Liver (tissue), 9 donors: Measurements from ENCODE around the gene RPUSD2. TPM values are rescaled to one million over a fixed set of nuclear protein-coding genes. Genes with fewer than 3 reads are reported as not detected.

ENCODE experiments used
- DNase-seq: peaks from one replicate; pipeline ENCODE4 v3.0.0-alpha.2; 2017; ENCODE audit warnings: low spot score
- H3K27ac ChIP-seq, 2 donors: one replicate each; pipeline ENCODE4 v1.7.0; 2013; ENCODE audit warnings: inconsistent platforms in 2 of 2, low read length in 2 of 2, control low read depth in 1 of 2, low read depth in 1 of 2, mild to moderate bottlenecking in 1 of 2
- H3K27me3 ChIP-seq, 4 donors: one replicate each; pipeline versions ENCODE4 v1.6.1 to v1.7.0; 2013; ENCODE audit warnings: low read length in 3 of 4, inconsistent platforms in 1 of 4, mild to moderate bottlenecking in 1 of 4, moderate library complexity in 1 of 4; ENCODE audit not compliant: control insufficient read depth in 4 of 4, insufficient read depth in 4 of 4
- H3K36me3 ChIP-seq, 4 donors: one replicate each; pipeline versions ENCODE4 v1.6.1 to v1.7.0; 2013; ENCODE audit warnings: low read length in 3 of 4, mild to moderate bottlenecking in 3 of 4, low read depth in 1 of 4, moderate library complexity in 1 of 4; ENCODE audit not compliant: control insufficient read depth in 4 of 4, insufficient read depth in 3 of 4
- H3K4me1 ChIP-seq, 4 donors: one replicate each; pipeline versions ENCODE4 v1.6.1 to v1.7.0; 2013; ENCODE audit warnings: low read length in 3 of 4, mild to moderate bottlenecking in 3 of 4, moderate library complexity in 1 of 4; ENCODE audit not compliant: control insufficient read depth in 4 of 4, insufficient read depth in 4 of 4
- H3K4me3 ChIP-seq, 3 donors: one replicate each; pipeline versions ENCODE4 v1.6.1 to v1.7.0; 2013; ENCODE audit warnings: low read length in 3 of 3, control low read depth in 1 of 3, low read depth in 1 of 3, mild to moderate bottlenecking in 1 of 3
- H3K9ac ChIP-seq, 2 donors: one replicate each; pipeline ENCODE4 v1.7.0; 2013; ENCODE audit warnings: low read length in 2 of 2, mild to moderate bottlenecking in 2 of 2, moderate library complexity in 2 of 2, control low read depth in 1 of 2, low read depth in 1 of 2
- H3K9me3 ChIP-seq, 4 donors: one replicate each; pipeline versions ENCODE4 v1.6.1 to v1.7.0; 2013; ENCODE audit warnings: low read length in 3 of 4; ENCODE audit not compliant: control insufficient read depth in 4 of 4
- ATF3 ChIP-seq: IDR thresholded peaks from 2 replicates; pipeline ENCODE4 v1.6.1; 2016; ENCODE audit warnings: antibody characterized with exemption
- CTCF ChIP-seq: fragments of 150-350 bp; IDR thresholded peaks from 2 replicates; pipeline ENCODE4 v1.5.1; 2017; ENCODE audit warnings: improper control_type of control experiment, low read depth, low read length; ENCODE audit not compliant: missing input control
- EGR1 ChIP-seq, 2 donors: IDR thresholded peaks; 2 replicates each; pipeline ENCODE4 v1.6.1; 2016 to 2018; ENCODE audit warnings: antibody characterized with exemption in 2 of 2, low read depth in 2 of 2
- FOXA1 ChIP-seq: IDR thresholded peaks from 2 replicates; pipeline ENCODE4 v1.6.1; 2016; ENCODE audit warnings: antibody characterized with exemption
- FOXA2 ChIP-seq: IDR thresholded peaks from 2 replicates; pipeline ENCODE4 v1.6.1; 2016; ENCODE audit warnings: antibody characterized with exemption
- GABPA ChIP-seq, 2 donors: IDR thresholded peaks in 1 of 2; conservative IDR thresholded peaks in 1 of 2; 2 replicates each; pipeline ENCODE4 v1.6.1; 2016; ENCODE audit warnings: antibody characterized with exemption in 2 of 2, mild to moderate bottlenecking in 1 of 2, moderate library complexity in 1 of 2
- HNF4A ChIP-seq, 2 donors: conservative IDR thresholded peaks; 2 replicates each; pipeline ENCODE4 v1.6.1; 2016; ENCODE audit warnings: antibody characterized with exemption in 2 of 2, mild to moderate bottlenecking in 2 of 2
- HNF4G ChIP-seq: IDR thresholded peaks from 2 replicates; pipeline ENCODE4 v1.6.1; 2016; ENCODE audit warnings: antibody characterized with exemption
- JUND ChIP-seq, 2 donors: IDR thresholded peaks; 2 replicates each; pipeline ENCODE4 v1.6.1; 2016; ENCODE audit warnings: antibody characterized with exemption in 2 of 2
- MAX ChIP-seq: IDR thresholded peaks from 2 replicates; pipeline ENCODE4 v1.6.1; 2016; ENCODE audit warnings: antibody characterized with exemption
- NR2F2 ChIP-seq: IDR thresholded peaks from 2 replicates; pipeline ENCODE4 v1.6.1; 2016; ENCODE audit warnings: antibody characterized with exemption
- RAD21 ChIP-seq, 2 donors: IDR thresholded peaks; 2 replicates each; pipeline ENCODE4 v1.6.1; 2016; ENCODE audit warnings: antibody characterized with exemption in 2 of 2, mild to moderate bottlenecking in 2 of 2
- REST ChIP-seq: IDR thresholded peaks from 2 replicates; pipeline ENCODE4 v1.6.1; 2016; ENCODE audit warnings: antibody characterized with exemption, mild to moderate bottlenecking
- RXRA ChIP-seq, 2 donors: IDR thresholded peaks; 2 replicates each; pipeline ENCODE4 v1.6.1; 2017 to 2018; ENCODE audit warnings: antibody characterized with exemption in 2 of 2, mild to moderate bottlenecking in 1 of 2
- SP1 ChIP-seq: IDR thresholded peaks from 2 replicates; pipeline ENCODE4 v1.6.1; 2018; ENCODE audit warnings: antibody characterized with exemption, mild to moderate bottlenecking
- TAF1 ChIP-seq: conservative IDR thresholded peaks from 2 replicates; pipeline ENCODE4 v1.6.1; 2016; ENCODE audit warnings: antibody characterized with exemption, mild to moderate bottlenecking
- YY1 ChIP-seq: IDR thresholded peaks from 2 replicates; pipeline ENCODE4 v1.6.1; 2016; ENCODE audit warnings: antibody characterized with exemption, mild to moderate bottlenecking
- ZBTB33 ChIP-seq: IDR thresholded peaks from 2 replicates; pipeline ENCODE4 v1.6.1; 2016; ENCODE audit warnings: antibody characterized with exemption
- WGBS: extraction: QIAGEN DNeasy Blood & Tissue Kit; methylation state at CpG from one replicate; pipeline ENCODE4 v1.1.7; 2013; 5-methylcytosine and 5-hydroxymethylcytosine counted together
- polyA plus RNA-seq, 2 donors: library from polyadenylated mRNA; stranded (reverse) in 1 of 2; unstranded in 1 of 2; fragments of 200-250 nt in 1 of 2; fragments of >200 nt in 1 of 2; fragmentation: Nextera tagmentation in 1 of 2; extraction: Ambion mirVana in 1 of 2; gene quantifications; one replicate each; pipeline versions ENCODE4 v1.2.1 to v1.2.3, GENCODE V29; 2013 to 2015
- total RNA-seq, 2 donors: library from RNA; depleted of rRNA; stranded (reverse); fragments of >200 nt; gene quantifications; one replicate each; pipeline ENCODE4 v1.2.3, GENCODE V29; 2014
- donor health status: healthy.
- donor health status: healthy.
- donor health status: healthy.
- donor health status: healthy.
- donor health status: healthy.

Gene RPUSD2
- total and polyA plus RNA-seq, 4 donors: 5.3 to 7.6 (median 6.6) TPM

GRCh38 chr15:40554161-40554525 lies 15.0 kb upstream of the RPUSD2 start:
- peaks cover 6 to 29% (median 16%) of the 10 kb centered on the region in 4 donors for H3K36me3 ChIP-seq
- H3K4me1 ChIP-seq: peaks cover 0 to 13% (median 10%) of the 10 kb centered on the region in 4 donors
- TF ChIP-seq RXRA (IDR thresholded peaks at IDR 0.05) (no peak), GABPA (IDR thresholded peaks at IDR 0.05 in 1 of 2, conservative IDR thresholded peaks at IDR 0.05 in 1 of 2) (no peak), ZBTB33 (no peak), EGR1 (IDR thresholded peaks at IDR 0.05; ENCODE audit: low read depth in 2 of 2) (no peak), ATF3 (no peak), HNF4G (no peak), TAF1 (no peak), YY1 (no peak), FOXA1 (no peak), NR2F2 (no peak), CTCF (no peak), FOXA2 (no peak), MAX (no peak), HNF4A (conservative IDR thresholded peaks at IDR 0.05) (no peak), JUND (IDR thresholded peaks at IDR 0.05) (no peak), RAD21 (IDR thresholded peaks at IDR 0.05) (no peak), REST (no peak)
- 89% methylated on average over 4 of the region's 4 CpGs for WGBS
- no peak overlapping the region for H3K4me3 ChIP-seq
- H3K27me3 ChIP-seq: no peaks in the 10 kb centered on the region
- no peaks in the 10 kb centered on the region for H3K9me3 ChIP-seq
- H3K9ac ChIP-seq: no peak overlapping the region
- DNase-seq: no peak
- no peak overlapping the region for H3K27ac ChIP-seq

- Histone ChIP-seq H3K27ac (no peak overlapping the region), H3K9me3 (no peaks in the 10 kb centered on the region), H3K9ac (no peak overlapping the region), H3K4me1 (no peaks in the 10 kb centered on the region), H3K27me3 (no peaks in the 10 kb centered on the region), H3K4me3 (no peak overlapping the region), H3K36me3 (peaks cover 6 to 29% (median 16%) of the 10 kb centered on the region in 4 donors)
- no peak for DNase-seq
- 98% methylated on average over 2 of the region's 2 CpGs for WGBS
- no peak for TF ChIP-seq FOXA2
- no peak for TF ChIP-seq NR2F2
- TF ChIP-seq CTCF: no peak
- TF ChIP-seq JUND (IDR thresholded peaks at IDR 0.05): no peak
- TF ChIP-seq EGR1 (IDR thresholded peaks at IDR 0.05; ENCODE audit: low read depth in 2 of 2): no peak
- TF ChIP-seq FOXA1: no peak
- no peak for TF ChIP-seq TAF1
- TF ChIP-seq ZBTB33: no peak
- TF ChIP-seq MAX: no peak
- TF ChIP-seq RAD21 (IDR thresholded peaks at IDR 0.05): no peak
- no peak for TF ChIP-seq SP1
- no peak for TF ChIP-seq GABPA (IDR thresholded peaks at IDR 0.05 in 1 of 2, conservative IDR thresholded peaks at IDR 0.05 in 1 of 2)
- no peak for TF ChIP-seq YY1
- TF ChIP-seq ATF3: no peak
- no peak for TF ChIP-seq HNF4A (conservative IDR thresholded peaks at IDR 0.05)
- no peak for TF ChIP-seq RXRA (IDR thresholded peaks at IDR 0.05)
- TF ChIP-seq HNF4G: no peak
Measured at GRCh38 chr15:40555876-40556275, 13.2 kb upstream of the RPUSD2 start.
